T-helper 1 cell treated with Interleukin-12 subunit alpha and Interleukin-12 subunit beta and Interleukin-4 antibody, amounts not matched to agents 30 ng/mL and 1 ng/mL, for 36 hours (primary cell): ENCODE data around the gene PGA3. TPM values are rescaled to one million over a fixed set of nuclear protein-coding genes. Genes with fewer than 3 reads are reported as not detected.
"Not testable (repeated sequence)": the region's sequence is repeated elsewhere in the genome, so short reads cannot be mapped to it uniquely, and the experiment has no call there.

ENCODE experiments used
- intact Hi-C: fragments of 100-400 bp; cut with micrococcal nuclease; formaldehyde crosslinking; loops from one replicate; pipeline ENCODE4 v1.15.1; 2024
- total RNA-seq: library from RNA; stranded (reverse); gene quantifications from 2 replicates; pipeline ENCODE4 v1.2.3, GENCODE V29; 2022

PGA3 gene
- total RNA-seq: not detected in 2 replicates

- intact Hi-C loops: not testable (repeated sequence)
Observed at GRCh38 chr11:61202950-61203746, at the start of gene PGA3. PGA3 (plus strand) TSS chr11:61203515; CDS start chr11:61203565, 50 bp downstream.

- intact Hi-C loops: no loop called here
Observed at GRCh38 chr11:61153593-61154095, 49.7 kb upstream of the PGA3 start.

- intact Hi-C loops: no loop called here
Observed at GRCh38 chr11:61154528-61154927, 48.8 kb upstream of the PGA3 start.

- intact Hi-C loops: no loop called here
Observed at GRCh38 chr11:61155312-61155711, 48.0 kb upstream of the PGA3 start.

GRCh38 chr11:61155741-61156140 is 47.6 kb upstream of the PGA3 start:
- intact Hi-C loops: no loop called here

- intact Hi-C loops: no loop called here
Observed at GRCh38 chr11:61157743-61158142, 45.6 kb upstream of the PGA3 start.

GRCh38 chr11:61158691-61159381 is 44.5 kb upstream of the PGA3 start:
- intact Hi-C loops: no loop called here

- intact Hi-C loops: loop anchor here (1.0 to 5.0 kb wide), 15 partner anchors 27 to 656 kb away; partner anchors contain the start of genes CCDC86, CD5, CPSF7 and DDB1
Observed at GRCh38 chr11:61160487-61161189, 42.7 kb upstream of the PGA3 start.

- intact Hi-C loops: loop anchor here (1.0 to 5.0 kb wide), 15 partner anchors 26 to 655 kb away; partner anchors contain the start of genes CCDC86, CD5, CPSF7 and DDB1
Observed at GRCh38 chr11:61161190-61162091, 41.9 kb upstream of the PGA3 start, which contains the start of gene VPS37C. VPS37C (minus strand) TSS chr11:61161426; CDS start chr11:61138829, 22,597 bp downstream.

- intact Hi-C loops: loop anchor here (5.0 kb wide), 1 partner anchor 120 kb away; no protein-coding TSS in a partner anchor
Observed at GRCh38 chr11:61162092-61162941, 41.0 kb upstream of the PGA3 start.

GRCh38 chr11:61163021-61163420 is 40.3 kb upstream of the PGA3 start:
- intact Hi-C loops: loop anchor here (5.0 kb wide), 1 partner anchor 121 kb away; no protein-coding TSS in a partner anchor

- intact Hi-C loops: loop anchor here (5.0 kb wide), 1 partner anchor 122 kb away; no protein-coding TSS in a partner anchor
Observed at GRCh38 chr11:61163714-61164605, 39.4 kb upstream of the PGA3 start.

- intact Hi-C loops: loop anchor here (5.0 kb wide), 1 partner anchor 123 kb away; no protein-coding TSS in a partner anchor
Observed at GRCh38 chr11:61164606-61165424, 38.5 kb upstream of the PGA3 start.

- intact Hi-C loops: not testable (repeated sequence)
Observed at GRCh38 chr11:61165785-61166184, 37.5 kb upstream of the PGA3 start.

- intact Hi-C loops: not testable (repeated sequence)
Observed at GRCh38 chr11:61166331-61166730, 37.0 kb upstream of the PGA3 start.

- intact Hi-C loops: no loop called here
Observed at GRCh38 chr11:61168042-61168688, 35.1 kb upstream of the PGA3 start.

- intact Hi-C loops: no loop called here
Observed at GRCh38 chr11:61168800-61169199, 34.5 kb upstream of the PGA3 start.
